Karpas-422 (cell line): ENCODE measurements around the gene CST2. TPM values are rescaled to one million over a fixed set of nuclear protein-coding genes. Genes with fewer than 3 reads are reported as not detected.
A peak's percentile ranks its signal among the peaks of the same experiment; 100 is the strongest.
"Not testable (repeated sequence)": the region's sequence is repeated elsewhere in the genome, so short reads cannot be mapped to it uniquely, and the experiment has no call there.

Source experiments
- DNase-seq: peaks from one replicate; pipeline ENCODE4 v3.0.0-alpha.2; 2015
- H2AFZ ChIP-seq: fragments of 200-600 bp; sonication (generic); 2 replicates; pipeline ENCODE4 v1.6.1; 2014; ENCODE audit warnings: antibody characterized with exemption, low read length, mixed read lengths
- H3K27ac ChIP-seq: fragments of 200-600 bp; sonication (generic); 2 replicates; pipeline ENCODE4 v1.5.1; 2014; ENCODE audit warnings: mild to moderate bottlenecking, low read length, moderate library complexity
- H3K27me3 ChIP-seq: fragments of 200-600 bp; sonication (generic); 2 replicates; pipeline ENCODE4 v1.6.1; 2014; ENCODE audit warnings: low read length, mixed read lengths
- H3K36me3 ChIP-seq: fragments of 200-600 bp; sonication (generic); 2 replicates; pipeline ENCODE4 v1.6.1; 2014; ENCODE audit warnings: low read length, mixed read lengths; ENCODE audit not compliant: insufficient read depth
- H3K4me1 ChIP-seq: fragments of 200-600 bp; sonication (generic); 2 replicates; pipeline ENCODE4 v1.6.1; 2014; ENCODE audit warnings: mild to moderate bottlenecking, low read length, mixed read lengths
- H3K4me2 ChIP-seq: fragments of 200-600 bp; sonication (generic); 2 replicates; pipeline ENCODE4 v1.6.1; 2014; ENCODE audit warnings: low read length, low read depth, mild to moderate bottlenecking; ENCODE audit not compliant: poor library complexity, severe bottlenecking
- H3K4me3 ChIP-seq: fragments of 200-600 bp; sonication (generic); 2 replicates; pipeline ENCODE4 v1.5.1; 2014; ENCODE audit warnings: mild to moderate bottlenecking, antibody characterized with exemption, low read length, mixed read lengths
- H3K79me2 ChIP-seq: fragments of 200-600 bp; sonication (generic); 2 replicates; pipeline ENCODE4 v1.6.1; 2014; ENCODE audit warnings: mild to moderate bottlenecking, low read length, mixed read lengths
- H3K9ac ChIP-seq: fragments of 200-600 bp; sonication (generic); 2 replicates; pipeline ENCODE4 v1.6.0; 2014; ENCODE audit warnings: low read length
- H3K9me2 ChIP-seq: fragments of 200-600 bp; sonication (generic), shearing (Covaris generic); replicated peaks from 2 replicates; pipeline ENCODE4 v1.6.0; 2014; ENCODE audit warnings: mild to moderate bottlenecking, low read length, moderate library complexity; ENCODE audit not compliant: insufficient read depth
- H3K9me3 ChIP-seq: fragments of 300-700, 200-600 bp; sonication (generic); 2 replicates; pipeline ENCODE4 v1.6.1; 2014; ENCODE audit warnings: low read length, mixed read lengths
- H4K20me1 ChIP-seq: fragments of 200-600 bp; sonication (generic); 2 replicates; pipeline ENCODE4 v1.6.1; 2014; ENCODE audit warnings: mild to moderate bottlenecking, antibody characterized with exemption, low read length, low read depth; ENCODE audit not compliant: insufficient read depth
- total RNA-seq: library from RNA; depleted of rRNA; stranded (reverse); fragments of >200 nt; shearing (Covaris generic); gene quantifications from 2 replicates; pipeline ENCODE4 v1.2.3, GENCODE V29; 2014; ENCODE audit warnings: low replicate concordance

CST2 gene
- total RNA-seq, 1 experiment from 2014 or later: not detected

DNA sequence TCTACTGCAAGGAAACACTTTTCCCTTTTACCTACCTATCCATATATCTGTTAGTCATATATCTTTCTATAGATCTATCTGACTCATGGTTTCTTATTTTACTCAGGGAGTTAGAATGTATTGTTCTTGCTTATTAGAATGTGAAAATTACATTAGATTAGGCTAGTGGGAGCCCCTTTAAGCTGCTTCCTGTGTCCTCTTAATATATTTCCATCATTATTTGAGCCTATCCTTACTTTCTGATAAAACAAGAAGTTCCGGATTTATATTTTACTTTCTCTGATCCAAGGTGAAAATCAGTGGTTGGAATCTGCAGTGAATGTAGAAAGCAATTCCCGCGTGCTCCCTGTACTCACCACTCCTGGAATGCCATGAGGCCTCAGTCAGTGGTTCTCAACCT, 31.0 kb downstream of the CST2 start:
- Histone ChIP-seq H3K79me2 (no peaks in the 10 kb centered on the region), H3K4me2 (no peak overlapping the region), H3K9me3 (no peaks in the 10 kb centered on the region), H4K20me1 (no peaks in the 10 kb centered on the region), H3K4me1 (no peaks in the 10 kb centered on the region), H2AFZ (no peak overlapping the region), H3K9me2 (no peaks in the 10 kb centered on the region), H3K36me3 (no peaks in the 10 kb centered on the region), H3K27ac (no peak overlapping the region), H3K27me3 (no peaks in the 10 kb centered on the region), H3K9ac (no peak overlapping the region), H3K4me3 (no peak overlapping the region)
- no peak for DNase-seq

DNA sequence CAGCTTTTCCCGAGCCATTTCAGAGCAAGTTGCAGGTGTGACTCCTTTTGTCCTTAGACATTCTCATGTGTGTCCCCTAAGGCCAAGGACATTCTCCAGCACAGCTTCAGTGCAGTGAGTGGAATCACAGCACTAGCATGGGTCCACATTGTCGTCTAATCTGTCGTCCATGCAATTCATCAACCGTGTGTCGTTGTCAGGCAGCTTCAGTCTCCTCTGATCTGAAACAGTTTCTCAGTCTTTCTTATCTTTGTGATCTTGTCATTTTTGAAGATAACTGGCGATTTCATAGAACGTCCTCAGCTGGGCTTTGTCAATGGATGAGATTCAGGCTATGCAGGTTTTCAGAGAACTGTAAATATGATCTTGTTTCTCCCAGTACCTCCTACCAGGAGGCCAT, 31.7 kb downstream of the CST2 start:
- Histone ChIP-seq H3K4me1 (no peaks in the 10 kb centered on the region), H3K4me3 (no peak overlapping the region), H3K9me2 (no peaks in the 10 kb centered on the region), H2AFZ (no peak overlapping the region), H3K9me3 (no peaks in the 10 kb centered on the region), H3K36me3 (no peaks in the 10 kb centered on the region), H3K27me3 (no peaks in the 10 kb centered on the region), H3K79me2 (no peaks in the 10 kb centered on the region), H3K4me2 (no peak overlapping the region), H4K20me1 (no peaks in the 10 kb centered on the region), H3K27ac (no peak overlapping the region), H3K9ac (no peak overlapping the region)
- DNase-seq: no peak

DNA sequence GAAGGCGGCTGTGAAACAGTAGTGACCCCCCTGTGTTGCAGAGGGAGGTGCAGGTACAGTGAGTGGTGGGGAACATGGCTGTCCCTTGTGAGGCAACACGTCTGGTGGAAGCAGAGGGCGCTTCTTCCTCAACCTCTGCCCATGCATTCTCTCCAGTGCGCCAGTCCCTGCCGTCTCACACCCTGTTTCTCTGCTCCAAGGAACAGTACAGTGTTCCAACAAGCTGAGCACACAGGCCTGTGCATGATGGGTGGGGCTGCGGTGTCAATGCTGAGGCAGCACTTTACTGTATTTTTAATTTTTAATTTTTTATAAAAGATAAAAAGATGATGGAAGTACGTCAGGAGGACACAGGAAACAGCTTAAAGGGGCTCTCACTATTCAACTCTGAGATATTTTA, 32.5 kb downstream of the CST2 start:
- no peaks in the 10 kb centered on the region for H4K20me1 ChIP-seq
- no peak overlapping the region for H3K27ac ChIP-seq
- no peaks in the 10 kb centered on the region for H3K79me2 ChIP-seq
- H3K9me3 ChIP-seq: no peaks in the 10 kb centered on the region
- H3K27me3 ChIP-seq: no peaks in the 10 kb centered on the region
- H3K4me1 ChIP-seq: no peaks in the 10 kb centered on the region
- H3K9ac ChIP-seq: no peak overlapping the region
- H3K4me3 ChIP-seq: no peak overlapping the region
- no peak for DNase-seq
- H3K9me2 ChIP-seq: no peaks in the 10 kb centered on the region
- H3K4me2 ChIP-seq: no peak overlapping the region
- H2AFZ ChIP-seq: no peak overlapping the region
- no peaks in the 10 kb centered on the region for H3K36me3 ChIP-seq

DNA sequence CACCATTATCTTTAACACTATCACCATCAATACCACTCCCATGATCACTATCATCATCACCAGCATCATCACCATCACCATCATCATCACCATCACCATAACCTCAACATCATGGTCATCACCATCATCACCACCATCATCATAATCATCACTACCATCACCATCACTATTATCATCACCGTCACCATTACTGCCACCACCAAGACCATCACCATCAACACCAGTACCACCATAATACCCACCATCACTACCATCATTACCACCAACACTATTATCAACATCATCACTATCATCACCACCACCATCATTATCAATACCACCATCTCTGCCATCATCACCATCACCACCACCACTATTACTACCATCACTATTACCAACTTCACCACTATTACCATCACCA, 43.1 kb downstream of the CST2 start:
- Histone ChIP-seq H3K9me2 (no peaks in the 10 kb centered on the region), H3K79me2 (no peaks in the 10 kb centered on the region), H3K27me3 (no peaks in the 10 kb centered on the region), H3K4me3 (no peak overlapping the region), H3K4me2 (no peak overlapping the region), H3K4me1 (no peaks in the 10 kb centered on the region), H3K9me3 (no peaks in the 10 kb centered on the region), H4K20me1 (no peaks in the 10 kb centered on the region), H3K36me3 (no peaks in the 10 kb centered on the region), H3K9ac (no peak overlapping the region), H3K27ac (no peak overlapping the region), H2AFZ (no peak overlapping the region)
- no peak for DNase-seq

DNA sequence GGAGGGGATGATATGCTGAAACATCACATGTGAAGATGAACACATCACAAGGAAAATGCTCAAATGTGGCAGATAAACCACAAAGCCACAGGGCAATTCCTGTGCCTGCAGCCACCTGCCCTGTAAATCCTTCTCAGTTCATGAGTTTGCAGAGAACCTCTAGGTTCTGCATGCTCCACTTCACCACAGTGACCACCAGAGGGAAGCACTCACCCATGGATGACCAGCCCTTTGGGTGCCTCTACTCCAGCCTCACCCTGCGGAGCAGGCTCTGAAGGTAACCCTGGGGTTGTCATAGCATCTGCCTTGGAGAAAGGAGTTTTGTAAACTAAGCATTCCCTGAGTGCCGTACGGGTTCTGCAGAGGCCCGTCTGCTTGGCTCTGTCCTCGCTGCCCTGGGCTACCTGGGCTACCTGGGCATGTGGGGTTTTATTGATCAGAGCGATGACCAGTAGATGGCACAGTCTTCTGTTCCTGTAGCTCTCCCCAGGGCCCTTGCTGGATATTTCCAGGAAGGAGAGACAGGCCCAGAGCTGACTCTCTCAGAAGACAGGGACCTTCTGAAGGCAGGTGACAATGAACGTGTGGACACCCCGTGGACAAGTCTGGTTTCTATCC, 44.1 kb downstream of the CST2 start:
- Histone ChIP-seq H3K9ac (no peak overlapping the region), H3K27me3 (no peaks in the 10 kb centered on the region), H3K4me3 (no peak overlapping the region), H4K20me1 (no peaks in the 10 kb centered on the region), H2AFZ (no peak overlapping the region), H3K79me2 (no peaks in the 10 kb centered on the region), H3K9me2 (no peaks in the 10 kb centered on the region), H3K4me2 (no peak overlapping the region), H3K27ac (no peak overlapping the region), H3K36me3 (no peaks in the 10 kb centered on the region), H3K4me1 (no peaks in the 10 kb centered on the region), H3K9me3 (no peaks in the 10 kb centered on the region)
- peak; percentile 61 for DNase-seq

DNA sequence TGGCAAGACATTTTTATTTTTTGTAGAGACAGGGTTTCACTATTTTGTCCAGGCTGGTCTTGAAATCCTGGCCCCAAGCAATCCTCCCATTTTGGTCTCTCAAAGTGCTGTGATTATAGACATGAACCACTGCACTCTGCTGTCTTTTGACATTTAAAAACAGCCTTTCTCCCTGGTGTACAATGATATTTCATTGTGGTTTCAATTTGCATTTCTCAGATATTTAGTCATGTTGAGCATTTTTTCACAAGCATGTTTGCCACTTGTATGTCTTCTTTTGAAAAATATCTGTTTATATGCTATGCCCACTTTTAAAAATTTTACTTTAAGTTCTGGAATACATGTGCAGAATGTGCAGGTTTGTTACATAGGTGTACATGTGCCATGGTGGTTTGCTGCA, 47.9 kb downstream of the CST2 start:
- not testable (repeated sequence) for H3K36me3 ChIP-seq, H3K27me3 ChIP-seq, H4K20me1 ChIP-seq, H3K79me2 ChIP-seq, H3K27ac ChIP-seq, H3K9me3 ChIP-seq, H3K4me1 ChIP-seq, H3K9ac ChIP-seq, H2AFZ ChIP-seq, H3K4me3 ChIP-seq, H3K9me2 ChIP-seq, H3K4me2 ChIP-seq, DNase-seq

DNA sequence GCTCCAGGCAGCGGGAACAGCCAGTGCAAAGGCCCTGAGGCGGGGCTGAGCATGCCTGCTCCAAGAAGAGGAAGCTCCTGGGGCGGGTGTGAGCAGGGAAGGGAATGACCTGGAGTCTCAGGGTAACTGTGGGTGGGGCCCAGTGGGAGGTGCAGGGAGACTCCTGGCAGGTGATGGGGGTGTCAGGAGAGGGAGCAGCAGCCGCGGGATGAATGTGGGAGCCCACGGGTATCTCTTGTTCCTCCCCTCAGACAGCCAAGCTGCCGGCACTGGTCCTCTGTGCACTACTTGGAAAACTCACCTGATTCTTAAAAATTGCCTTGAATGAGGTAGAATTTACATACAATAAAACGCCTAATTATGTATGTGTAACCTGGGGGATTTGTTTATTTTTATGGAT, 49.1 kb downstream of the CST2 start:
- H3K9me3 ChIP-seq, H3K36me3 ChIP-seq, H3K27ac ChIP-seq, H3K79me2 ChIP-seq, H4K20me1 ChIP-seq, DNase-seq, H3K4me2 ChIP-seq, H3K4me3 ChIP-seq, H3K9ac ChIP-seq, H3K4me1 ChIP-seq, H3K27me3 ChIP-seq, H3K9me2 ChIP-seq, H2AFZ ChIP-seq: not testable (repeated sequence)

DNA sequence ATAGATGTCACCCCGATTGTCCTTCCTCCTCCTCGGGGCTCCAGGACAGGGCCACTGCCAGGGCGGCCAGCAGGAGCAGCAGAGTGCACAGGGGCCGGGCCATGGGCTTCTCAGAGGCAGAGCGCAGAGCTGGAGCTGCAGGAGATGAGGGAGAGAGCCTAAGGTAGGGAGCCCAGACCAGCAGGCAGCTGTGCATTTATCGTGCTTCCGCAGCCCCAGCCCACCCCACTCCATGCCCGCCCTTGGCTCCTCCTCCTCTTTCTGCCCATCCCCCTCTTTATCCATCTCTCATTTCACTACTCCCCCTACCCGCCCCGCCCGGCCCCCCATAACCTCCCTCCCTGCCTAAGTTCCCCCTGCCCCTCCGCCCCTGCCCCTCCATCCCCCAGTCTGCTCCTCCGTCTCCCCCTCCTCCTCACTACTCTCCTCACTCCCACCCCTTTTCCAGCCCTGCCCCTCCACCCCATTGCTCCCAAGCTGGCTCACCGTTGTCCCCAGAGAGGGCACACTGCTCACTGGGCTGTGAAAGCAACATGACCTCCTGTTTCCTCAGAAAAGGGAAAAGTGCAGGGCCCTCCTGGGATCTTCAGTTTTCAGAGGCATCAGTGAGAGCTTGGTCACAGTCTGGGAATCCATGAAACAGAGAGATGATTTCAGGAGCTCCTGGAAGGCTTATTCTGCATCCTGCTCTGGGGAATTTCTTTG, 50.3 kb downstream of the CST2 start:
- Histone ChIP-seq H4K20me1 (no peaks in the 10 kb centered on the region), H3K9me2 (no peaks in the 10 kb centered on the region), H3K4me2 (no peak overlapping the region), H3K4me3 (no peak overlapping the region), H3K27me3 (no peaks in the 10 kb centered on the region), H3K9me3 (no peaks in the 10 kb centered on the region), H3K27ac (no peak overlapping the region), H2AFZ (no peak overlapping the region), H3K79me2 (no peaks in the 10 kb centered on the region), H3K4me1 (no peaks in the 10 kb centered on the region), H3K36me3 (no peaks in the 10 kb centered on the region), H3K9ac (no peak overlapping the region)
- DNase-seq: no peak
